HCT116 (cell line): Measurements from ENCODE around the gene YIPF3. TPM values are rescaled to one million over a fixed set of nuclear protein-coding genes. Genes with fewer than 3 reads are reported as not detected.

ENCODE experiments used
- ATAC-seq: fragments of 200-7000 bp; cut with Tn5 transposase; 2 replicates; pipeline ENCODE4 v1.9.1; 2020; ENCODE audit warnings: mild to moderate bottlenecking, moderate library complexity
- BruUV-seq: library from RNA; stranded (reverse); fragments of 400-500 nt; replicated peaks from 2 replicates; lab custom pipeline; 2021; lab: Mats Ljungman, UMichigan
- CTCF ChIA-PET: fragments of 300-600 bp; sonication (Branson Sonifier 250); formaldehyde crosslinking; loops from one replicate; lab custom pipeline; 2021; ENCODE audit warnings: antibody characterized with exemption; lab: Charles Lee
- POLR2A ChIA-PET: fragments of 300-600, 350-600 bp; sonication (Branson Sonifier 250); formaldehyde crosslinking; loops from one replicate; lab custom pipeline; 2021; ENCODE audit warnings: antibody characterized with exemption; lab: Charles Lee
- RAD21 ChIA-PET, 2 experiments: fragments of 300-600 bp; sonication (Branson Sonifier 250); formaldehyde crosslinking; loops; one replicate each; lab custom pipeline; 2023; ENCODE audit warnings: low total read pairs in 2 of 2; ENCODE audit not compliant: uncharacterized antibody in 2 of 2, unreplicated experiment in 2 of 2, low non-redundant PET in 1 of 2; lab: Charles Lee
- DNase-seq: peaks from one replicate; pipeline ENCODE4 v3.0.0-alpha.2; 2010; ENCODE audit warnings: low read depth, low spot score
- H2AFZ ChIP-seq: fragments of 200-600 bp; shearing (Covaris generic), sonication (generic); 2 replicates; pipeline ENCODE4 v1.6.1; 2017; ENCODE audit warnings: low read depth, mixed run types, mixed read lengths, antibody characterized with exemption, low read length; ENCODE audit not compliant: poor library complexity, severe bottlenecking
- H3K27ac ChIP-seq: 2 replicates; pipeline ENCODE4 v1.5.1; 2012; ENCODE audit warnings: low read depth, low read length
- H3K27me3 ChIP-seq: fragments of 200-600 bp; sonication (generic); 2 replicates; pipeline ENCODE4 v1.6.1; 2016; ENCODE audit warnings: mixed run types, low read length, mixed read lengths; ENCODE audit not compliant: insufficient read depth
- H3K36me3 ChIP-seq, 2 experiments: fragments of 200-500 bp in 1 of 2; fragments of 200-600 bp in 1 of 2; sonication (Bioruptor generic) in 1 of 2; sonication (generic) in 1 of 2; 2 replicates each; pipeline versions ENCODE4 v1.5.1 to v1.6.1; 2014 to 2016; ENCODE audit warnings: low read length in 2 of 2, inconsistent platforms in 1 of 2, mixed read lengths in 1 of 2, mixed run types in 1 of 2; ENCODE audit not compliant: insufficient read depth in 2 of 2, control insufficient read depth in 1 of 2
- H3K4me1 ChIP-seq, 2 experiments: fragments of 200-600 bp in 1 of 2; sonication (generic) in 1 of 2; 2 replicates each; pipeline versions ENCODE4 v1.5.1 to v1.6.1; 2012 to 2017; ENCODE audit warnings: low read length in 2 of 2, inconsistent platforms in 1 of 2, mild to moderate bottlenecking in 1 of 2, mixed read lengths in 1 of 2, mixed run types in 1 of 2, moderate library complexity in 1 of 2; ENCODE audit not compliant: insufficient read depth in 2 of 2, control insufficient read depth in 1 of 2
- H3K4me2 ChIP-seq: fragments of 200-600 bp; sonication (generic); 2 replicates; pipeline ENCODE4 v1.6.1; 2017; ENCODE audit warnings: mixed run types, low read length, mixed read lengths
- H3K4me3 ChIP-seq, 2 experiments: fragments of 200-600 bp in 1 of 2; sonication (generic) in 1 of 2; replicated peaks in 1 of 2; 2 replicates each; pipeline ENCODE4 v1.5.1; 2011 to 2016; ENCODE audit warnings: low read length in 2 of 2, control low read depth in 1 of 2, low read depth in 1 of 2, mild to moderate bottlenecking in 1 of 2, mixed read lengths in 1 of 2, mixed run types in 1 of 2
- H3K79me2 ChIP-seq: fragments of 200-600 bp; sonication (generic); 2 replicates; pipeline ENCODE4 v1.6.1; 2017; ENCODE audit warnings: mild to moderate bottlenecking, mixed run types, low read length, moderate library complexity, mixed read lengths; ENCODE audit not compliant: insufficient read depth
- H3K9ac ChIP-seq: fragments of 200-600 bp; sonication (generic); 2 replicates; pipeline ENCODE4 v1.6.1; 2016; ENCODE audit warnings: low read length, mixed read lengths
- H3K9me2 ChIP-seq: fragments of 200-600 bp; sonication (generic), shearing (Covaris generic); 2 replicates; pipeline ENCODE4 v1.6.1; 2017; ENCODE audit warnings: mixed run types, mild to moderate bottlenecking, moderate library complexity; ENCODE audit not compliant: insufficient read depth
- H3K9me3 ChIP-seq, 2 experiments: fragments of 200-500 bp in 1 of 2; fragments of 200-600 bp in 1 of 2; sonication (Bioruptor generic) in 1 of 2; sonication (generic) in 1 of 2; 2 replicates each; pipeline ENCODE4 v1.6.1; 2014 to 2017; ENCODE audit warnings: low read length in 2 of 2, mixed read lengths in 2 of 2, inconsistent platforms in 1 of 2, low read depth in 1 of 2, mild to moderate bottlenecking in 1 of 2, mixed run types in 1 of 2, moderate library complexity in 1 of 2; ENCODE audit not compliant: control insufficient read depth in 1 of 2, insufficient read depth in 1 of 2
- H4K20me1 ChIP-seq: fragments of 200-600 bp; sonication (generic), shearing (Covaris generic); 2 replicates; pipeline ENCODE4 v1.6.1; 2017; ENCODE audit warnings: mixed run types, mild to moderate bottlenecking, moderate library complexity; ENCODE audit not compliant: insufficient read depth
- CEBPB ChIP-seq: IDR thresholded peaks from 2 replicates; pipeline ENCODE4 v1.6.1; 2012; ENCODE audit warnings: low read depth
- FOSL1 ChIP-seq: IDR thresholded peaks from 2 replicates; pipeline ENCODE4 v1.6.1; 2012; ENCODE audit warnings: low read depth
- JUND ChIP-seq: IDR thresholded peaks from 2 replicates; pipeline ENCODE4 v1.6.1; 2012
- RAD21 ChIP-seq: IDR thresholded peaks from 2 replicates; pipeline ENCODE4 v1.6.1; 2012; ENCODE audit warnings: low read depth, mild to moderate bottlenecking
- SIN3A ChIP-seq: IDR thresholded peaks from 2 replicates; pipeline ENCODE4 v1.6.1; 2012; ENCODE audit warnings: low read depth
- SRF ChIP-seq: IDR thresholded peaks from 2 replicates; pipeline ENCODE4 v1.6.1; 2012; ENCODE audit warnings: low read depth
- YY1 ChIP-seq: IDR thresholded peaks from 2 replicates; pipeline ENCODE4 v1.6.1; 2011; ENCODE audit warnings: low read length, low read depth, moderate library complexity, mild to moderate bottlenecking; ENCODE audit not compliant: insufficient replicate concordance; ENCODE audit errors: extremely low read depth
- ZFX ChIP-seq: fragments of 450-650 bp; IDR thresholded peaks from 2 replicates; pipeline ENCODE4 v1.6.1; 2017
- ZNF274 ChIP-seq: fragments of 200-500 bp; sonication (Bioruptor generic); IDR thresholded peaks from 2 replicates; pipeline ENCODE4 v1.6.1; 2014; ENCODE audit warnings: mild to moderate bottlenecking, low read depth, low read length, inconsistent platforms
- intact Hi-C: fragments of 100-400 bp; cut with micrococcal nuclease; formaldehyde crosslinking; loops from 2 replicates; pipeline ENCODE4 v1.10.0; 2022
- total RNA-seq: library from RNA; stranded (reverse); gene quantifications from one replicate; pipeline ENCODE4 v1.2.1, GENCODE V29; 2021; ENCODE audit not compliant: unreplicated experiment
- TF ChIP-seq, protein P1 (sequence below): IDR thresholded peaks from 2 replicates; pipeline ENCODE4 v1.6.1; 2012
- TF ChIP-seq, protein P2 (sequence below): IDR thresholded peaks from 2 replicates; pipeline ENCODE4 v1.6.1; 2012

The YIPF3 gene
- total RNA-seq, 1 experiment from 2014 or later = 84.5 TPM

DNA sequence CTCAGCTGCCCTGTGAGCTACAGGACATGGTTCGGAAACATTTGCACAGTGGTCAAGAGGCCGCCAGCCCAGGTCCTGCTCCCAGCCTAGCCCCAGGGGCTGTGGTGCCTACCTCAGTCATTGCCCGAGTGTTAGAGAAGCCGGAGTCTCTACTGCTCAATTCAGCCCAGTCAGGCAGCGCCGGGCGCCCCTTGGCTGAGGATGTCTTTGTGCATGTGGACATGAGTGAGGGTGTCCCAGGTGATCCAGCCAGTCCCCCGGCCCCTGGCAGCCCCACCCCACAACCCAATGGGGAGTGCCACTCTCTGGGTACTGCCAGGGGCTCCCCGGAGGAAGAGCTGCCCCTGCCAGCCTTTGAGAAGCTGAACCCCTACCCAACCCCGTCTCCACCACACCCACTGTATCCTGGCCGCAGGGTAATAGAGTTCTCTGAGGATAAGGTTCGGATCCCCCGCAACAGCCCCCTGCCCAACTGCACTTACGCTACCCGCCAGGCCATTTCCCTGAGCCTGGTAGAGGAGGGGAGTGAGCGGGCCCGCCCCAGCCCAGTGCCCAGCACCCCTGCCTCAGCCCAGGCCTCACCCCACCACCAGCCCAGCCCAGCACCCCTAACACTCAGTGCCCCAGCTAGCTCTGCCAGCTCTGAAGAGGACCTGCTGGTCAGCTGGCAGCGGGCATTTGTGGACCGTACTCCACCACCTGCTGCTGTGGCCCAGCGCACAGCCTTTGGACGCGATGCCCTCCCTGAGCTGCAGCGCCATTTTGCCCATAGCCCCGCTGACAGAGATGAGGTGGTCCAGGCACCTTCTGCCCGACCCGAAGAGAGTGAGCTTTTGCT, 11.8 kb downstream of the YIPF3 start:
- no peak for DNase-seq
- Histone ChIP-seq H3K36me3 (peaks cover 7 to 23% of the 10 kb centered on the region in 2 experiments; a peak in 2 of 4 replicates), H3K4me1 (peaks cover 6 to 16% of the 10 kb centered on the region in 2 experiments; a peak in 3 of 4 replicates), H3K4me2 (no peak overlapping the region), H2AFZ (no peak overlapping the region), H3K9ac (no peak overlapping the region), H4K20me1 (no peaks in the 10 kb centered on the region), H3K27me3 (no peaks in the 10 kb centered on the region), H3K27ac (no peak overlapping the region), H3K79me2 (no peaks in the 10 kb centered on the region), H3K4me3 (no peak overlapping the region), H3K9me3 (no peaks in the 10 kb centered on the region), H3K9me2 (no peaks in the 10 kb centered on the region)
- ChIA-PET RAD21 (interaction anchor here in 1 of 2 experiments (1.2 kb wide), 1 partner anchor 48 kb away, joined by 6 read pairs; no protein-coding TSS in a partner anchor), CTCF (interaction anchor here (0.6 to 3.8 kb wide), 4 partner anchors 9 to 142 kb away, joined by 3 to 31 read pairs (median 16); partner anchors contain the start of gene DLK2), POLR2A (no interaction called here)
- ATAC-seq = no peak
- TF ChIP-seq YY1 = no peak
- no peak for TF ChIP-seq FOSL1
- no peak for TF ChIP-seq SRF
- no peak for TF ChIP-seq JUND
- TF ChIP-seq ZNF274 = no peak
- intact Hi-C loops = loop anchor here (10.0 kb wide), 1 partner anchor 140 kb away; the partner anchor contains the start of gene ZNF318
- BruUV-seq = TSS peak; percentile 30

GRCh38 chr6:43503443-43503842, 13.3 kb downstream of the YIPF3 start:
- ChIA-PET RAD21 (interaction anchor here (0.7 to 1.2 kb wide), 2 partner anchors 46 to 169 kb away, joined by 5 to 6 read pairs; no protein-coding TSS in a partner anchor), CTCF (interaction anchor here (1.0 kb wide), 1 partner anchor 8 kb away, joined by 3 read pairs; no protein-coding TSS in a partner anchor)
- ATAC-seq = no peak

More at GRCh38 chr6:43503443-43503842, 13.3 kb downstream of the YIPF3 start:
- Histone ChIP-seq H3K9me2 (no peaks in the 10 kb centered on the region), H4K20me1 (no peaks in the 10 kb centered on the region), H2AFZ (no peak overlapping the region), H3K27ac (no peak overlapping the region), H3K4me3 (no peak overlapping the region), H3K4me1 (peaks cover 0 to 9% of the 10 kb centered on the region in 2 experiments; a peak in 1 of 4 replicates), H3K27me3 (no peaks in the 10 kb centered on the region), H3K79me2 (peaks cover 2% of the 10 kb centered on the region; the same call in 1 of the 2 replicates), H3K4me2 (no peak overlapping the region), H3K9me3 (no peaks in the 10 kb centered on the region), H3K36me3 (peaks cover 11 to 35% of the 10 kb centered on the region in 2 experiments; a peak in 3 of 4 replicates), H3K9ac (no peak overlapping the region)
- DNase-seq = no peak
- BruUV-seq = no TSS peak
- intact Hi-C loops = loop anchor here (10.0 kb wide), 1 partner anchor 139 kb away; the partner anchor contains the start of gene ZNF318
- TF ChIP-seq ZFX (no peak), RAD21 (no peak), ZNF274 (no peak), CEBPB (no peak), SRF (no peak), SIN3A (no peak), FOSL1 (no peak)
- TF ChIP-seq, protein P1, sequence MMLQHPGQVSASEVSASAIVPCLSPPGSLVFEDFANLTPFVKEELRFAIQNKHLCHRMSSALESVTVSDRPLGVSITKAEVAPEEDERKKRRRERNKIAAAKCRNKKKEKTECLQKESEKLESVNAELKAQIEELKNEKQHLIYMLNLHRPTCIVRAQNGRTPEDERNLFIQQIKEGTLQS = no peak
- TF ChIP-seq, protein P2, sequence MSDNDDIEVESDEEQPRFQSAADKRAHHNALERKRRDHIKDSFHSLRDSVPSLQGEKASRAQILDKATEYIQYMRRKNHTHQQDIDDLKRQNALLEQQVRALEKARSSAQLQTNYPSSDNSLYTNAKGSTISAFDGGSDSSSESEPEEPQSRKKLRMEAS = no peak
- POLR2A ChIA-PET = no interaction called here
